Psoas muscle (tissue), 8 donors: Measurements from ENCODE around the gene IFFO2. TPM values are rescaled to one million over a fixed set of nuclear protein-coding genes. Genes with fewer than 3 reads are reported as not detected.

ENCODE experiments used
- ATAC-seq, 4 donors: fragments of 200-7000 bp; cut with Tn5 transposase; one replicate each; pipeline ENCODE4 v1.9.1; 2020; ENCODE audit warnings: moderate library complexity in 3 of 4, mild to moderate bottlenecking in 2 of 4
- DNase-seq, 2 donors: peaks; one replicate each; pipeline ENCODE4 v3.0.0-alpha.2; 2020
- H3K27ac ChIP-seq: fragments of 200-600 bp; one replicate; pipeline ENCODE4 v1.8.0; 2022
- H3K27me3 ChIP-seq, 3 donors: fragments of 200-600 bp in 1 of 3; one replicate each; pipeline versions ENCODE4 v1.6.1 to v1.8.0; 2013 to 2022; ENCODE audit warnings: low read length in 2 of 3, mild to moderate bottlenecking in 2 of 3, moderate library complexity in 1 of 3; ENCODE audit not compliant: insufficient read depth in 3 of 3
- H3K36me3 ChIP-seq, 2 donors: fragments of 200-600 bp in 1 of 2; one replicate each; pipeline versions ENCODE4 v1.6.1 to v1.8.0; 2013 to 2022; ENCODE audit warnings: low read depth in 1 of 2, mild to moderate bottlenecking in 1 of 2, moderate library complexity in 1 of 2; ENCODE audit not compliant: insufficient read depth in 1 of 2
- H3K4me1 ChIP-seq: fragments of 200-600 bp; one replicate; pipeline ENCODE4 v1.8.0; 2022
- H3K4me3 ChIP-seq: fragments of 200-600 bp; one replicate; pipeline ENCODE4 v1.8.0; 2022; ENCODE audit warnings: mild to moderate bottlenecking
- H3K9me3 ChIP-seq: fragments of 200-600 bp; one replicate; pipeline ENCODE4 v1.8.0; 2022
- WGBS, 3 donors: extraction: QIAGEN DNeasy Blood & Tissue Kit; methylation state at CpG; one replicate each; pipeline versions ENCODE4 v1.1.6 to v1.1.7; 2013; 5-methylcytosine and 5-hydroxymethylcytosine counted together
- intact Hi-C, 2 donors: fragments of 100-400 bp; cut with DNase I; formaldehyde crosslinking; loops; one replicate each; pipeline versions ENCODE4 v1.11.0 to v1.14.2; 2022
- polyA plus RNA-seq, 3 donors: library from polyadenylated mRNA; stranded (reverse); fragments of 200-250 nt; gene quantifications; one replicate each; pipeline ENCODE4 v1.2.3, GENCODE V29; 2013
- total RNA-seq, 4 donors: library from RNA; stranded (reverse); fragmentation: NEBNext Ultra II Directional in 2 of 4; extraction: Animal tissue kit (Norgen Biotek cat#: 25700) in 2 of 4; gene quantifications; one replicate each; pipeline versions ENCODE4 v1.2.1 to v1.2.4, GENCODE V29; 2021 to 2023
- TF ChIP-seq, protein P1 (sequence below): fragments of 200-600 bp; IDR thresholded peaks from one replicate; pipeline ENCODE4 v1.8.0; 2022; ENCODE audit warnings: antibody characterized with exemption
- donor health status: healthy with polysubstance abuse.
- donor health status: DM: no; HTN: no; CAD: no; lungs with moderate emphysema.
- donor health status: Bipolar disorder and iron deficiency.
- donor health status: healthy.
- donor health status: DM: yes; HTN: yes; CAD: no.
- donor health status: DM: no; HTN: no; CAD: no.
- donor health status: DM: no; HTN: no; CAD: no.
- donor health status: DM: yes; HTN: yes; CAD: no.

IFFO2 gene
- total and polyA plus RNA-seq, 7 donors, result 0.94 to 14.0 (median 3.7) TPM

DNA sequence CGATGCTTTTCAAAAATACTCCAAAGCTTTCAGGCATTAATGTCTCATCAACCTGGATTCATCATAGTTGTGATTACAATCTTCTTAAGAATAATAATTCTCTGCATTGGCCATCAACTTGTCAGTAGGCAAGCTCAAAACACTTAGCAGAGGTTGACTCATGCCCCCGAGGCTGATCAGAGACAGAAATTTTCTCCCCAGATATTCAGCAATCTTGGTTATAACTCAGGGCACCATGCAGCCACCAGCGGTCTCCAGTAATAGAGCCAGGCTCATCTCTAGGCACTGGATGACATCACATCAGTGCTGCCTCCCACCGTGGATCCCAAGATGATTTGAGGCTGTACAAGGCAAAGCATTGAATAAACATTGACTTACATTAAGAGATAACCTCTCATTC lies 14.3 kb upstream of the IFFO2 start:
- 66 to 68% (median 67%) methylated on average over 4 of the region's 4 CpGs for WGBS, 3 donors
- intact Hi-C loops, result no loop called here

GRCh38 chr1:18970358-18970757 lies 13.9 kb upstream of the IFFO2 start:
- ATAC-seq (no peak), DNase-seq (no peak)
- H3K36me3 ChIP-seq, result no peaks in the 10 kb centered on the region
- intact Hi-C loops, result no loop called here
- 84 to 91% (median 86%) methylated on average over 7 of the region's 7 CpGs for WGBS, 3 donors
- no peak overlapping the region for H3K4me3 ChIP-seq
- H3K27ac ChIP-seq, result no peak overlapping the region
- H3K9me3 ChIP-seq, result no peaks in the 10 kb centered on the region
- no peaks in the 10 kb centered on the region for H3K4me1 ChIP-seq
- no peaks in the 10 kb centered on the region for H3K27me3 ChIP-seq
- TF ChIP-seq, protein P1, sequence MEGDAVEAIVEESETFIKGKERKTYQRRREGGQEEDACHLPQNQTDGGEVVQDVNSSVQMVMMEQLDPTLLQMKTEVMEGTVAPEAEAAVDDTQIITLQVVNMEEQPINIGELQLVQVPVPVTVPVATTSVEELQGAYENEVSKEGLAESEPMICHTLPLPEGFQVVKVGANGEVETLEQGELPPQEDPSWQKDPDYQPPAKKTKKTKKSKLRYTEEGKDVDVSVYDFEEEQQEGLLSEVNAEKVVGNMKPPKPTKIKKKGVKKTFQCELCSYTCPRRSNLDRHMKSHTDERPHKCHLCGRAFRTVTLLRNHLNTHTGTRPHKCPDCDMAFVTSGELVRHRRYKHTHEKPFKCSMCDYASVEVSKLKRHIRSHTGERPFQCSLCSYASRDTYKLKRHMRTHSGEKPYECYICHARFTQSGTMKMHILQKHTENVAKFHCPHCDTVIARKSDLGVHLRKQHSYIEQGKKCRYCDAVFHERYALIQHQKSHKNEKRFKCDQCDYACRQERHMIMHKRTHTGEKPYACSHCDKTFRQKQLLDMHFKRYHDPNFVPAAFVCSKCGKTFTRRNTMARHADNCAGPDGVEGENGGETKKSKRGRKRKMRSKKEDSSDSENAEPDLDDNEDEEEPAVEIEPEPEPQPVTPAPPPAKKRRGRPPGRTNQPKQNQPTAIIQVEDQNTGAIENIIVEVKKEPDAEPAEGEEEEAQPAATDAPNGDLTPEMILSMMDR, result no peak

More for the DNA sequence above, 14.3 kb upstream of the IFFO2 start:
- H3K27ac ChIP-seq, result no peak overlapping the region
- H3K9me3 ChIP-seq, result no peaks in the 10 kb centered on the region
- no peak overlapping the region for H3K4me3 ChIP-seq
- no peaks in the 10 kb centered on the region for H3K27me3 ChIP-seq
- DNase-seq (no peak), ATAC-seq (no peak)
- no peaks in the 10 kb centered on the region for H3K4me1 ChIP-seq
- H3K36me3 ChIP-seq, result no peaks in the 10 kb centered on the region
- TF ChIP-seq, protein P1, result no peak

DNA sequence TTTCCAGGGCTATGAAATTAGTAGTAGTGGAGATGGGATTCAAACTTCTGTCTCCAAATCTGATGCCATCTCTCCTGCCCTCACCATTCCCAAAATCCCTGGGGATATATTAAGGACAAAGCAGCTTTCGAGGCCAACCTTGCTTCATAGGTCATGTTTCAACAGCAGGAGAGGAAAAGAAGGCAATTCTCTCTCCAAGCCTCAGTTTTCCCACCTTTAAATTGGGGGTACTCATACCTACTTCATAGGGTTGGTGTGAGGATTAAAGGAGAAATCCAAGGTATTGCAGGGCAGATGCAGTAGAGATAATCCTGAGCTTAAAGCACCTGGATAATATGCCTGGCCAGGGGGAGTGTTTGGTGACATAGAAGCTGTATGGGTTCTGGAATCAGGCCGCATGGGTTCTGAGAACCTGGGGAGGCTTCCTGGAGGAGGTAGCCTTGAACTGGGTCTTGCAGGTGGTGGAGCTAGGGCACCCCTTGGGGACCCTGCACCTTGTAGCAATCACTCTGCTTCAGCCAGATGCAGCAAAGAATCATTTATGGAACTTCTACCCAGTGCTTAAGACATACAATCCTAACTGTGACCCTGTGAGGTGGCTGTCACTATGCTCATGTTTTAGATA lies 10.7 kb upstream of the IFFO2 start:
- WGBS, 3 donors, result 79 to 93% (median 86%) methylated on average over 2 of the region's 2 CpGs
- H3K27ac ChIP-seq, result no peak overlapping the region
- H3K4me1 ChIP-seq, result no peaks in the 10 kb centered on the region
- DNase-seq (no peak), ATAC-seq (no peak)
- H3K4me3 ChIP-seq, result no peak overlapping the region
- intact Hi-C loops, result no loop called here
- H3K9me3 ChIP-seq, result no peaks in the 10 kb centered on the region
- H3K36me3 ChIP-seq, result no peaks in the 10 kb centered on the region
- H3K27me3 ChIP-seq, result no peaks in the 10 kb centered on the region
- TF ChIP-seq, protein P1, result no peak

GRCh38 chr1:18965206-18966173 lies 9.0 kb upstream of the IFFO2 start:
- peak in 3 of 4 donors; percentile 57 to 77 (median 64) for ATAC-seq
- WGBS, 3 donors, result 71 to 76% (median 71%) methylated on average over 17 of the region's 17 CpGs
- H3K27ac ChIP-seq, result no peak overlapping the region

More at GRCh38 chr1:18965206-18966173, 9.0 kb upstream of the IFFO2 start:
- intact Hi-C loops, result no loop called here
- no peaks in the 10 kb centered on the region for H3K27me3 ChIP-seq
- TF ChIP-seq, protein P1, result no peak
- H3K4me1 ChIP-seq, result no peaks in the 10 kb centered on the region
- H3K4me3 ChIP-seq, result no peak overlapping the region
- H3K36me3 ChIP-seq, result no peaks in the 10 kb centered on the region
- H3K9me3 ChIP-seq, result no peaks in the 10 kb centered on the region
- DNase-seq, result no peak
